Left ventricle myocardium inferior (tissue), 1 donor: ENCODE results near the gene DUSP10. TPM values are rescaled to one million over a fixed set of nuclear protein-coding genes. Genes with fewer than 3 reads are reported as not detected.

Experiments
- DNase-seq: peaks from one replicate; pipeline ENCODE4 v3.0.0-alpha.2; 2020
- H3K27ac ChIP-seq: fragments of 200-600 bp; replicated peaks from 2 replicates; pipeline ENCODE4 v1.8.0; 2021
- H3K27me3 ChIP-seq: fragments of 200-600 bp; 2 replicates; pipeline ENCODE4 v1.8.0; 2021; ENCODE audit warnings: low read depth
- H3K36me3 ChIP-seq: fragments of 200-600 bp; 2 replicates; pipeline ENCODE4 v1.8.0; 2021
- H3K4me1 ChIP-seq: fragments of 200-600 bp; 2 replicates; pipeline ENCODE4 v1.8.0; 2021
- H3K4me3 ChIP-seq: fragments of 200-600 bp; 2 replicates; pipeline ENCODE4 v1.8.0; 2021; ENCODE audit warnings: mild to moderate bottlenecking, moderate library complexity
- H3K9me3 ChIP-seq: fragments of 200-600 bp; replicated peaks from 2 replicates; pipeline ENCODE4 v1.8.0; 2021
- CTCF ChIP-seq: fragments of 200-600 bp; IDR thresholded peaks from 2 replicates; pipeline ENCODE4 v1.8.0; 2021; ENCODE audit warnings: antibody characterized with exemption, mild to moderate bottlenecking, borderline replicate concordance
- intact Hi-C: fragments of 100-400 bp; cut with micrococcal nuclease; formaldehyde crosslinking; loops from one replicate; pipeline ENCODE4 v1.11.0; 2022
- total RNA-seq: library from RNA; stranded (reverse); fragmentation: NEBNext Ultra II Directional; extraction: Animal tissue kit (Norgen Biotek cat#: 25700); gene quantifications from one replicate; pipeline ENCODE4 v1.2.1, GENCODE V29; 2021
- donor health status: DM: no; HTN: yes; CAD: no; lungs with severe emphysema.

The DUSP10 gene
- total RNA-seq, 1 donor from 2014 or later, result 4.6 TPM

GRCh38 chr1:221724931-221725605 lies 16.8 kb downstream of the DUSP10 start:
- H3K27ac ChIP-seq, result peak overlapping the region; percentile 33
- intact Hi-C loops, result loop anchor here (10.0 kb wide), 1 partner anchor 60 kb away; no protein-coding TSS in a partner anchor
- H3K27me3 ChIP-seq, result no peaks in the 10 kb centered on the region
- H3K9me3 ChIP-seq, result peaks cover 6% of the 10 kb centered on the region
- no peak overlapping the region for H3K4me3 ChIP-seq
- DNase-seq, result peak; percentile 44
- H3K4me1 ChIP-seq, result peaks cover 65% of the 10 kb centered on the region
- H3K36me3 ChIP-seq, result no peaks in the 10 kb centered on the region
- no peak for TF ChIP-seq CTCF

- no peaks in the 10 kb centered on the region for H3K27me3 ChIP-seq
- no peak for DNase-seq
- intact Hi-C loops, result loop anchor here (10.0 kb wide), 1 partner anchor 59 kb away; no protein-coding TSS in a partner anchor
- H3K4me1 ChIP-seq, result peaks cover 58% of the 10 kb centered on the region
- H3K4me3 ChIP-seq, result no peak overlapping the region
- H3K9me3 ChIP-seq, result peaks cover 6% of the 10 kb centered on the region
- H3K27ac ChIP-seq, result peak overlapping the region; percentile 15
- TF ChIP-seq CTCF, result no peak
- H3K36me3 ChIP-seq, result no peaks in the 10 kb centered on the region
Measured at GRCh38 chr1:221723848-221724236, 18.0 kb downstream of the DUSP10 start.

- H3K9me3 ChIP-seq, result peaks cover 6% of the 10 kb centered on the region
- no peaks in the 10 kb centered on the region for H3K27me3 ChIP-seq
- no peaks in the 10 kb centered on the region for H3K36me3 ChIP-seq
- H3K4me1 ChIP-seq, result peaks cover 59% of the 10 kb centered on the region
- H3K4me3 ChIP-seq, result no peak overlapping the region
- DNase-seq, result no peak
- no peak for TF ChIP-seq CTCF
- peak overlapping the region; percentile 15 for H3K27ac ChIP-seq
- intact Hi-C loops, result loop anchor here (10.0 kb wide), 1 partner anchor 58 kb away; no protein-coding TSS in a partner anchor
Measured at GRCh38 chr1:221723018-221723847, 18.7 kb downstream of the DUSP10 start.

- intact Hi-C loops, result loop anchor here (10.0 kb wide), 1 partner anchor 58 kb away; no protein-coding TSS in a partner anchor
- no peak for TF ChIP-seq CTCF
- Histone ChIP-seq H3K27ac (peak overlapping the region; percentile 15), H3K27me3 (no peaks in the 10 kb centered on the region), H3K9me3 (peaks cover 6% of the 10 kb centered on the region), H3K36me3 (no peaks in the 10 kb centered on the region), H3K4me1 (peaks cover 53% of the 10 kb centered on the region), H3K4me3 (no peak overlapping the region)
- DNase-seq, result no peak
Measured at GRCh38 chr1:221722254-221723017, 19.5 kb downstream of the DUSP10 start.

GRCh38 chr1:221720545-221720944 lies 21.3 kb downstream of the DUSP10 start:
- H3K9me3 ChIP-seq, result peaks cover 6% of the 10 kb centered on the region
- H3K27me3 ChIP-seq, result no peaks in the 10 kb centered on the region
- intact Hi-C loops, result loop anchor here (10.0 kb wide), 1 partner anchor 56 kb away; no protein-coding TSS in a partner anchor
- no peaks in the 10 kb centered on the region for H3K36me3 ChIP-seq
- DNase-seq, result no peak
- no peak overlapping the region for H3K4me3 ChIP-seq
- H3K4me1 ChIP-seq, result peaks cover 54% of the 10 kb centered on the region
- no peak for TF ChIP-seq CTCF
- no peak overlapping the region for H3K27ac ChIP-seq
